Cardiac septum (tissue), 1 donor: ENCODE data around the gene RBBP8NL. TPM values are rescaled to one million over a fixed set of nuclear protein-coding genes. Genes with fewer than 3 reads are reported as not detected.
"Not testable (repeated sequence)": the region's sequence is repeated elsewhere in the genome, so short reads cannot be mapped to it uniquely, and the experiment has no call there.

Experiments
- DNase-seq: peaks from one replicate; pipeline ENCODE4 v3.0.0-alpha.2; 2020; ENCODE audit warnings: low spot score
- intact Hi-C: fragments of 100-400 bp; cut with DNase I; formaldehyde crosslinking; loops from one replicate; pipeline ENCODE4 v1.14.0; 2022
- total RNA-seq: library from RNA; stranded (reverse); fragmentation: NEBNext Ultra II Directional; extraction: Animal tissue kit (Norgen Biotek cat#: 25700); gene quantifications from one replicate; pipeline ENCODE4 v1.2.1, GENCODE V29; 2021
- donor health status: DM: no; HTN: no; CAD: no.

Gene RBBP8NL
- total RNA-seq, 1 donor from 2014 or later, result not detected

DNA sequence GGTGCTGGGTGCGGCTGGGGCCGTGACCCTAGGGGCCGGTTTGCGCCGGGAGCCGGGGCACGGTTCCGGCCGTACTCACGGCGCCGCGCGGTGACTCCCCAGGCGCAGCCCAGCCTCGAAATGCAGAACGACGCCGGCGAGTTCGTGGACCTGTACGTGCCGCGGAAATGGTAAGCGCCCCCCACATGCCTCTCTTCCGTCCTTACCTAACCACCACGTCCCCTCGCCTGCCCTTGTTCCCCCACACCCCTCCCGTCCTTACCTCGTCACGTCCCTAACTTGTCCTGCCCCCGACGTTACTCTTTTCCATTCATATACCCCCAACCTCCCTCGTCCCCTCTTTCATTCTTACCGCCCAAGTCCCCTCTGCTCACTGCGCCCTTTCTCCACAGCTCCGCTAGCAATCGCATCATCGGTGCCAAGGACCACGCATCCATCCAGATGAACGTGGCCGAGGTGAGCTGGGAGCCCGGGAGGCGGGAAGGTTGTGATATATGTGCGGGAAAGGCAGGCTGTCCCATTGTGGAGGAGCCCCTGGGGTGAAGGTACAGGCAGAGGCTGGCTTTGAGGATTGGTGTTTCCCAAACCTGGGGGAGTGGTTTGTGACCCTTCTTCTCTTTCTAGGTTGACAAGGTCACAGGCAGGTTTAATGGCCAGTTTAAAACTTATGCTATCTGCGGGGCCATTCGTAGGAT lies 40.0 kb downstream of the RBBP8NL start:
- intact Hi-C loops, result loop anchor here (5.0 to 10.0 kb wide), 2 partner anchors 205 to 363 kb away; partner anchors contain the start of gene MTG2

DNA sequence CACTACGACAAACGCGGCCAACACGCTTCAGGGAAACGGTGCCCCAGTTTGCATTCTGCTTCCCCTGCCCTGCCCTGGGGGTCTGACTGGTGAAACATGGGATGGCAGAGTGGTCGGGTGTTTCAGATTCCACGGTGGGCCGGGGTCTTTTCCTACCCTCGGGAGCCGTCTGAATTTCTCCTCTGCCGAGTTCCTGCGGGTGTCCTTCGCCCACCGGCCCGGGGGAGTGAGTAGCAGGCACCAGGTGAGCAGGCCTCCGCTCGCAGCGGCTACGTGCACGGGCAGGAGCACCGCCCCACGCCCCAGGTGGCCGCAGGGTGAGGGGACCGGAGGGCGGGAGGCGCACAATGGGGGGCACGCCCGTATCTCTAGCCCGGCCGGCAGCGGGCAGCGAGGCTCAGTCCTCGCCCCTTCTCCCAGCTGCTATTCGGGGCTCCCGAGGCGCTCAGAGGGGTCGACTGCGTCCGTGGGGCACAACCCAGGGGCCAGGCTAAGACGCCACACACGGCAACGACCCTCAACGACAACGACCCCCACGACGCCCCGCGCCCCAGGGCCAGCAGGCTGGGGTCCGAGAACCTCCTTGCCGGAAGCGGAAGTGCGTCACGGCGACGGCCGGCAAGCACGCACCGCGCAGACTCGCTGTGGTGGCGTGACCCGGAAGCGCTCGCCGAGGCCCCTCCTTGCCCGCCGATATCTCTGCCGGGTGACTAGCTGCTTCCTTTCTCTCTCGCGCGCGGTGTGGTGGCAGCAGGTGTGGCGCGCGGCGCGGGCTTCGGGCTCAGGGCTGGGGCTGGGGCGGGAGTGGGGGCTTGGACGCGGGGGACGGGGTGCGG lies 40.7 kb downstream of the RBBP8NL start, which contains the start of gene RPS21:
Gene RPS21 (plus strand): TSS at position 721 of the 836 bp plus-strand sequence. CDS start 236 bp downstream, outside the sequence.
- intact Hi-C loops, result loop anchor here (5.0 to 10.0 kb wide), 2 partner anchors 204 to 362 kb away; partner anchors contain the start of gene MTG2
- DNase-seq, result peak; percentile 96

More for the DNA sequence above, 40.0 kb downstream of the RBBP8NL start:
- no peak for DNase-seq

DNA sequence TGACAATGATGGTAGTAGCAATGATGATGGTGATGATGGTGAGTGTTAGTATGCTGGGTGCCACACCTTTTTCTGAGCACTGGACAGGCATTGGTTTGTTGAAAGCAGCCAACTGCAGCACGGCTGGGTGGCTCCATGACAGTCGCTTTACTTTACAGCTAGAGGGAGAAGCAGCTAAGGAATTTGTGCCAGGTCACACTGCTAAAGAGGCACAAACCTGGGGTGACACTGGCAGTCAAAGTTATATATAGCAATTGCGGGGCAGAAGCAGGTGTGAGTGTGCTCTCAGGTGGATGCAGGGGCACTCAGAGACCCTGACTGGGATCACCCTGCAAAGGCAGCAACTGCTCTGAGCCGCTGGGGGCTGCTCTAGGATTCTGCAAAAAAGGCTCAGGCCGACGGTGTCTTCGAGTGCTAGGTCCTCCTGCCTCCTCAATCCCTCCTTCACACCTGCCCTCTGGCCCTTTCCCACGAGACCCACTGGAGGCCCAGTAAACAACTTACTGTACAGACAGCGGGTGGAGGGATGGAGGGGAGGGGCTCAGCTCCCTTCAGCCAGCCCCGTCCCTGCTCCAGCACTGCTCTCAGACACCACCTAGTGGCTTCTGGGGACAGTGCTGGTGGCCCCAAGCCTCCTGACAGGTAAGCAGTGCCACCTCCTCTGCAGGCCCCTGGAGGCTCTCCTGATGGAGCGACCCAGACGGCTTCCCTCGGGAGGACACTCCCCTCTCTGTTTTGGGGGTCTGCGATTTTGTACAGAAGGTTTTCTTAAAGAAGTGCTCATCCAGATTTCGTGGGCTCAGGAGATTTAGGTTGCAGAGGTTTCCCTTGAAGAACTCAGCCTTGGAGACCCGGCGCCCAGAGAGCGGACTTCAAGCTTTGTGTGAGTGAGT lies 44.8 kb downstream of the RBBP8NL start:
- DNase-seq, result no peak
- intact Hi-C loops, result loop anchor here (1.0 to 10.0 kb wide), 2 partner anchors 80 to 358 kb away; partner anchors contain the start of gene ADRM1

DNA sequence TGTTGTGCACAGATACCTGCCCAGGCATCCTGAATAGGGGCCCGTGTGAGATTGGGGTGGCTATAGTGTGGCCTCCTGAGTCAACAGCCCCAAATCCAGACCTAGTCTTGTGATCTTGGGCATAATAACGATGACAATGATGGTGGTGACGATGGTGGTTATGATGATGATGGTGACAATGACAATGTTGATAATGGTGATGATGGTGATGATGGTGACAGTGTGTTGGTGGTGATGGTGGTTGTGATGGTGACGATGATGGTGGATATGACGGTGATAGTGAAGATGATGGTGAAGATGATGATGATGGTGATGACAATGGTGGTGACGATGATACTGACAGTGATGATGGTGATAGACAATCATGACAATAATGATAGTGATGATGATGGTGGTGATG lies 45.5 kb downstream of the RBBP8NL start:
- DNase-seq, result no peak
- intact Hi-C loops, result loop anchor here (1.0 to 10.0 kb wide), 3 partner anchors 17 to 357 kb away; partner anchors contain the start of gene ADRM1

DNA sequence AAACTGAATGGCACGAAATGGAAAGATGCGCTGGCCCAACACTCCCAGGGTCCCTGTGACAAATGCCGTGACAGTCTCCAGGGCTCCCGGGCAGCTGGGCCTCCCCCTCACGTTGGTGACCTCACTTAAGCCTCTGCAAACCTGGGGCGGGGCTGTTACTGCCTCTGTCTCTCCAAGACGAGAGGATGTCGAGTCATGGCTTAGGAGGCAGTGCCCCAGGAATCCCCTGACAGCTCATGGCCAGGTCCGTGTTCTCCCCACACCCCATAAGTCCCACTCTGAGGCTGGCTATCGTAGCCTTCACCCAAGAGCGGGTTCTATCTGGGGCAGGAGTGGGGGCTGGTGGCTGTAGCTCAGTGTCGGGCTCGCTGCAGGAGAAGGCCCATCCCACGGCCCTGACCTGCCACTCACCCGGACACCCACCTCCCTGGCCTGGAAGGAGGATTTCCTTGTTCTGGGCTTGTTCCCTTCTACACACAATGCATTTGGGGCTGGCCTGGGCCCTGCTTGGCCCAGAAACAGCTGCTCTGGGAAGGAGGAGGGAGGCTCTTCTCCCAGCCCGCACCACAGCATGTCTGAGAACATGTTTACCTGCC lies 46.0 kb downstream of the RBBP8NL start:
- no peak for DNase-seq
- intact Hi-C loops, result loop anchor here (2.0 to 10.0 kb wide), 2 partner anchors 16 to 356 kb away; no protein-coding TSS in a partner anchor

DNA sequence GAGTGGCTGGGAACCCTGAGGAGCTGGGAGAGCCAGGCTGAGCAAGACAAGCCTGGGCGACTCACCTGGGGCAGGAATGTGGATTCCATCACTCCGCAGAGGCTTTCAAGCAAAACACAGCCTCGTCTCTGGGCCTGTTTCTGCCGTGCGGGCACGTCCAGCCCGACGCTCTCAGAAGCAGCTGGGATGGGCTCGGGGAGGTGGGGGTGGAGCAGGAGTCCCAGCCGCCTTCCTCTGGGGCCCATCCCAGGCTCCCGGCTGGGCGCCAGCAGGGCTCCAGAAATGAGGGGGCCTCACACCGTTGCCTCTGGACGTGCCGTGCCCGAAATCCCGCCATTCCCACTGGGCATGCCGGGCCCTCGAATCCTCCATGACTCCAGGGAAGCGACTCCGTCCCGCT lies 49.1 kb downstream of the RBBP8NL start:
- intact Hi-C loops, result no loop called here
- DNase-seq, result no peak

DNA sequence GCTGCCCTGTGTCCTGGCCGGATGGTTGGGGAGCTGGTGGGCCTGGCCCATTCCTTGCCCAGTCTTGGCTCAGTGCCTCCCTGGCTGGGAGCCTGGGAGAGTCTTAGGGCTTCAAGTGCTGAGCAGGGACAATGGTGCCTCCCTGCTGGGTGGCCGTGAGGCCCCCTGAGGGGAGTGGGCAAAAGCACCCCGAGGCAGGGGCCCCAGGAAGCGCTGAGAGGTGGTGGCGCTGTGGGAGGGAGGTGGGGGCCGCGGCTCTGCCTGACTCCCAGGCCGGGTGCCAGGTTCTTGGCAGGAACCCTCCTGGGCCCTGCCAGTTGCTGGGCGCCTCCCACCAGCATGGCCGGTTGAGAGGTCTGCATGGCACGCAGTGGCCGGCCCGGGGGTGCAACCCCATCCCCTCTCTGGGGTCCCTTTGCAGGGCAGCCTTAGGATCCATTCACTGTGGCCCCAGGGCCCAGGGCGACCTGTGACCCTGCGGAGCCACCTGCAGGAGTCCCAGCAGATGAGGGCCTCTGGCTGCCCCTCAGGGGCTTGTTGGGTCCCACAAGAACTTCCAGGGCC lies 49.6 kb downstream of the RBBP8NL start:
- intact Hi-C loops, result loop anchor here (1.0 kb wide), 1 partner anchor 25 kb away; no protein-coding TSS in a partner anchor
- DNase-seq, result no peak

DNA sequence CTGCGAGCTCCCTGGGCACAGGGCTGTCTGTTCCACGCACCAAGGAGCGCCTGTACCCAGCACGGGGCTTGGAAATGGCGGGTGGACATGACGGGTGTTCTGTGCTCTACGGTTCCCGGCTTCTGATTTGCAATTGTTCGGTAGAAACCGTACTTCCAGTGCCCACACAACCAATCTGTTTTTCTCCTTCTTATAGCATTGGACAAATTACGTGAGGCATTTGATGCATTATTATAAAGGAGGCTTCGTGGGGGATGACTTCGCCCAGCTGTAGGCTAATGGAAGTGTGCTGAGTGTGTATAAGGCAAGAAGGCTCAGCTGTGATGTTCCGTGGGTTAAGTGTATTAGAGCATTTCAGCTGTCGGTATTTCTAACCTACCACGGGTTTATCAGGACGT lies 50.3 kb downstream of the RBBP8NL start:
- no peak for DNase-seq
- intact Hi-C loops, result loop anchor here (1.0 kb wide), 1 partner anchor 25 kb away; no protein-coding TSS in a partner anchor

DNA sequence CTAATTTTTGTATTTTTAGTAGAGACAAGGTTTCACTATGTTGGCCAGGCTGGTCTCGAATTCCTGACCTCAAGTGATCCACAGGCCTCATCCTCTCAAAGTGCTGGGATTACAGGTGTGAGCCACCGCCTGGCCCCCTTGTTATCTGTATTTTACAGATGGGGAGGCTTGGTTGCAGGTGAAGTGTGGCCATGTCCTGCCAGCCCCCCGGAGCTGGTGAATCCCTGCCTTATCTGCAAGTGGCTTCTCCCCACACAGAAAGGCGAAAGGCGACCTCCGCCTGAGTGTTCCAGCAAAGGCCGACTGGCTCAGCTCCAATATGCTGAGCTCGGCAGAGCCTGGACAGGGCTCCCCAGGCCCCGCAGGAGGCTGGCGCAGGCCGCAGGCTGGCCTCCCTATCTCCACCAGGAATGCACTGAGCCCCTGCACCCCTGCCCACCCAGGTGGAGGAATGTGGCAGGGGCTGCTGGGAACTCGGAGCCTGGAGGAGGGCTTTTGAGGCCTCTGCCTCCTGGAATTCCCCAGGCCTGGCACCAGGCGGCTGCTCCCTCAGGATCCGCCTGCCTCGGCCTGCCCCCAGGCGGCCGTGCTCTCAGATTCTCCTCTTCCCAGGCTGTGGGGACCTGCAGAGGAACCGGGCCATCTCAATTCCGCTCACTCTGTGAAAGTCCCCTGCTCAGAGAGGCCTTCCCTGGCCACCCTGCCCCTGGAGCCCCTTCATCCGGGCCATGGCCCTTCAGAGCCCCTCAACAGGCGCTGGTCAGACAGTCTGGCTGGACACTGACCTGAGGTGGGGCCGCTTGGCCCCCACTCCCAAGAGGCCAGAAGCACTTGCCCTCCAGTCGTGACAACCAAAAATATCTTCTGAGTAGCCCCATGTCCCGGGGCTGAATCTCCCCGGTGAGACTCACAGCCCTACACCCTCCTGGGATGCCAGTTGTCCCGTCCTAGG lies 51.0 kb downstream of the RBBP8NL start:
- intact Hi-C loops, result loop anchor here (1.0 kb wide), 1 partner anchor 24 kb away; no protein-coding TSS in a partner anchor

DNA sequence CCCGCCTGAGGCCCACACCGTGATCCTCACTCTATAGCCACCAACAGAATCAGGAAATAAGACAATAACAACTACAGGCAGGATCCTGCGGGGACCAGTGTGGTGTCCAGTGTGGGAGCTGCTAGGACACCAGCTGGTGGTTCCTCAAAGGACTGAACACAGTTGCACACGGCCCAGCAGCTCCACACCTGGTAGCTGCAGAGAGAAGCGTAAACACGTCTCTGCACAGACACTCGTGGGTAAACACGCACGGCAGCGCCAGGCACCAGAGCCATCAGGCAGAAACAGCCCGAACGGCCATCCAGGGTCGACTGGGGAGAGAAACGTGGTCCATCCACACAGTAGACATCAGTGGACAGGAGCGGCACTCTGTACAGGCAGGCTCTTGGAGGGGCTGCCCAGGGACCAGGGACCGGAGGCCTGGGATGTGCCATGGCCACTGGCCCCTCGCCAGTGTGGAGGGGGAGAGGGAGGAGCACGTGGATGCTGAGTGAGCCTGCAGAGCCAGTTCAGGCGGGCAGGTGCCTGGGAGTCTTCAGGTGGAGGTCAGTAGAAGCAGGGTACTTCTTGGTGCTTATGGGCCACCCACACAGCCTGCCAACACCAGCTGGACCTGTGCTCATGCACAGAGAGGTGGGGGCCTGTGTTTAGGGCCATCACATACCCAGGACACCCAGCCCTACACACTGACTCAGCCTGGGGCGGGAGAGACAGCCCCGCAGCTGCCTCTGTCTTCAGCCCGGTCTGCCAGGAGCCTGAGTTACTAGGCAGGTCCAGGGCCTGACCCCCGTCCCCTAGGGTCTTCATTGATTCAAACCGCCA lies 52.8 kb downstream of the RBBP8NL start:
- intact Hi-C loops, result no loop called here
- no peak for DNase-seq

More for the DNA sequence above, 51.0 kb downstream of the RBBP8NL start:
- no peak for DNase-seq

DNA sequence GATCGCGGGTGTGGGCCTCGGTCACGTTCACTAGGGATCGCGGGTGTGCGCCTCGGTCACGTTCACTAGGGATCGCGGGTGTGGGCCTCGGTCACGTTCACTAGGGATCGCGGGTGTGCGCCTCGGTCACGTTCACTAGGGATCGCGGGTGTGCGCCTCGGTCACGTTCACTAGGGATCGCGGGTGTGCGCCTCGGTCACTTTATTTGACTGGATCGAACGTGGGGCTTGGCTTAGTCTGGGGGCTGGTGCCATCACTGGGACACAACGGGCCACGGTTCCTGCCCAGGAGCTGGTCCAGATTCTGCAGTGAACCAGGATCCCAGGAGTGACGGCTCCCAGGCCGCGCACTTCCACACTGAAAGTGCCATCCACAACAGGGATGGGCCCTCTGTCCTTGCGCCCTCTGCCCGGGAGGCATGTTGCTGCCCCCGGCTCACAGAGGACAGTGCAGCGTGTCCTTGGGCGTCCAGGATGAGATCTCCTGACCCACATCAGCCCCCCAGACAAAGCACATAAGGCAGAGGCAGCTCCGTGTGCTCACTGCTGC lies 53.6 kb downstream of the RBBP8NL start:
- DNase-seq, intact Hi-C loops: not testable (repeated sequence)

DNA sequence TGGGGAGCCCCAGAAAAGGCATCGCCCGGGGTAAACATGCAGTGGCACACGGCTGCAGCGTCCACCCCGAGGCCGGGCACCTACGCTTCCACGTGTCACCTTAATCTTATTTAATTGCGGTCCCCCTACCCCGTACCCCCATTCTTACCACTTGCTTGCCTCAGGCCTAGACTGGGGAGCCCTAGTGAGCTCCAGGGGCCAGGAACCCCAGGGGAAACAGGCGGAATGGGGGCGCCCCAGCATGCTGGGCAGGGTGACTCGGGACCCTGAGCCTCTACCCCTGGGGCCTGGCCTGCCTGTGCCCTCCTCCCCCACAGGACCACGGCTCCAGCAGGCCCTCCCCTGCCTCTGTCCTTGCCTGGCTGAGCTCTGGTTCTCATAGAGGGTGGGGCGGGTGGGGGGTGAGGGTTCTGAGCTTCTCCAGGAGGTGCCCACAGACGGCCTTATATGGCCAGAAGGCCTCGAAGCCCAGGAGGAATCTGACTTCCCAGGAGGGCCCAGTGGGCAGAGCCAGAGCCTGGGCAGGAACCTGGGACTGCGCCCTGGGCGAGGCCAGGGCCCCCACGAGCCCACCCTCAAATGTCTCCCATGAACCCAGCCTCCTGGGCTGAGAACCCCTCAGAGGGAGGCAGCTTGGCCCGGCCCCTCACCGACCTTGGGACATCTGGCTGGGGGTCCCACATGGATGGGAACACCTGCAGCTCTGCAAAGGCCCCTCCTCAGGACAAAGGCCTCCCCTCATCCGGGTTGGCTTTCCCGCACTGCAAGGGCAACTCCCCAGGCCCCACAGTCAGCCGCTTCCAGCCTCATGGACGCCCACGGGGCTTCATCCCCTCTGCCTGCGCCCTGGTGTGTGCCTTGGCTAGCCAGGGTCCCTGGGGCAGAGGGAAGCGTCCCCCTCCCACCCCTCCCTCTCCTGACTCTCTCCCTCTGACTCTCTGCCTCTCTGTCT lies 55.0 kb downstream of the RBBP8NL start:
- intact Hi-C loops, result no loop called here
- no peak for DNase-seq

DNA sequence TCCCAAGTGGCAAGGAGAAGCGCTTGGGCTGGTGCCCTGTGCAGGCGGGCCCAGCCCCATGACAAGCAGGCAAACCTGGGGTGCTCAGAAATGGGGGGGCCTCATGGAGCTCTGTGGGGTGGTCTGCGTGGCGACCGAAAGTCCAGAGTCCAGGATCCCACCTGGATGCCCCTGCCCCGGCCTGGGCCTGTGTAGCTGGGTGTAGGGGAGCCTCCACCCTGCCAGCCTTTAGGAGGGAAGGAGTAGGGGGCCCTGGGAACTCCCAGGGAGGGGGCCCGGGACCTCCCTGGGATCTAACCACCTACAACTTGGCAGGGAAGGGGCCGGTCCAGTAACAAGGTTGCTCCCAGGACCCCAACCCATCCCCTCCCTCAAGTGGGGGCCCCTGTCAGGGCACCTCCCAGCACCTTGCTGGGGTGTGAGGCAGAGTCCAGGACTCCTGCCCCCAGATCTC lies 55.7 kb downstream of the RBBP8NL start:
- no peak for DNase-seq
- intact Hi-C loops, result no loop called here

DNA sequence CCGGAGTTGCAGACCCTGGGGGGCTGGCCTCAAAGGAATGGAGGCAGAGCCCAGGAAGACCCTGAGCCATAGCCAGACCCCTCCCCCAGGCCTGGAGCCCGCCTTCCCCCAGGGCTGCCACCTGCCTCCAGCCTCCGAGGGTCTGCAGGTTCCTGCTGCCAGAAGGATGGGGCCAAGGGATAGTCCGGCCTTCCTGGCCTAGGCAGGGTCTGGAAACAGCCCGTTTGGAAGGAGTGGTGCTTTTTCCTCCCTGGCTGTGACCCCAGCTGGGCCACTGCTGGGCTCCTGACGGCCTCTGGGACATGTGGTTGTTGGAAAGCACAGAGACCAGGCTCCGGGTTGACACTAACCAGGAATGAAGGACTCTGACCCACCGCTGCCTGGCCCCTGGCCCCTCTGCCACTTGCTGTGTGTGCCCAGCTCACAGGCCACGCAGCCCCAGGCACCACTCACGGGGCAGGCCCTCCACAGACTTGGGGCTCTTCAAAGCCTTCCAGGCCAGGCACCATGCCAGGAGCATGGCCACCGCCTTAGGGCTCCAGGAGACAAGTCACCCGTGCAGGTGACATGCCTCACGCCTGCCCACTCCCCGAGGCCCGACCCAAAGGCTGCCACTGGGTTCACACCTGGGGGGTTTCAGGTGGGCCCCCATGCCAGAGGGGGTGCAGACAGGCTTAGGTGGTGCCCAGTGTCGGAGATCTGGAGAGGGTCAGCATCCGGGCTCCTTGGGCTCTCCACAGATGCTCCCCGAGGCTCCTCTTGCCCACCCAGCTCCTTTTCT lies 56.3 kb downstream of the RBBP8NL start:
- intact Hi-C loops, result no loop called here
- no peak for DNase-seq
